ENCODE measurements around the gene PACRG.

The PACRG gene

GRCh38 chr6:163300838-163301237 is 573.1 kb downstream of the PACRG start:
- H3K36me3 Mint-ChIP-seq (ENCODE audit: low read depth) = no peaks in the 10 kb centered on the region
- no peaks in the 10 kb centered on the region for H3K9me3 Mint-ChIP-seq
- H3K4me3 Mint-ChIP-seq = no peak overlapping the region
- peaks cover 44% of the 10 kb centered on the region for H3K4me1 Mint-ChIP-seq
- no peak for DNase-seq
- H3K27ac Mint-ChIP-seq = no peak overlapping the region
- H3K27me3 Mint-ChIP-seq (ENCODE audit: low read depth, poor library complexity) = peaks cover 25% of the 10 kb centered on the region
- TF ChIP-seq CTCF (IDR thresholded peaks at IDR 0.05) = no peak

- no peaks in the 10 kb centered on the region for H3K36me3 Mint-ChIP-seq (ENCODE audit: low read depth)
- peaks cover 25% of the 10 kb centered on the region for H3K27me3 Mint-ChIP-seq (ENCODE audit: low read depth, poor library complexity)
- no peak for TF ChIP-seq CTCF (IDR thresholded peaks at IDR 0.05)
- DNase-seq = no peak
- no peak overlapping the region for H3K4me3 Mint-ChIP-seq
- no peak overlapping the region for H3K27ac Mint-ChIP-seq
- H3K4me1 Mint-ChIP-seq = peaks cover 35% of the 10 kb centered on the region
- H3K9me3 Mint-ChIP-seq = no peaks in the 10 kb centered on the region
Measured at GRCh38 chr6:163301726-163302635, 574.2 kb downstream of the PACRG start.

DNA sequence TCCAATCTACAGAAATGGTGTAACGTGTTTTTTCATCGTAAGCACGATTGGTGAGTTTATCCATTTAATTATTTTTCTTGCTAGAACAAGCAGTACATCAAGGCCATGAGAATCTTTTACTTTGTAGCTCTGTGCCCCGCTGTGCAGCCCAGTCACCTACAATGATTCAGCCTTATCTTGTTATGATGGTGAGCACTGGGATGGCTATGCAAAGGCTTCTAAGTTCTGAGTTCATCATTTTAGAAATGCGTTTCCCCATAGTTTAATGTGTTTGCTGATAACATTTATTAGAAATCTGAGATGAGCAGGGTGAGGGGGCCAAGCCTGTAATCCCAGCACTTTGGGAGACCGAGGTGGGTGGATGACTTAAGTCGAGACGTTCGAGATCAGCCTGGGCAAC is 575.0 kb downstream of the PACRG start:
- Mint-ChIP-seq H3K4me1 (peaks cover 27% of the 10 kb centered on the region), H3K9me3 (no peaks in the 10 kb centered on the region), H3K27me3 (ENCODE audit: low read depth, poor library complexity) (peaks cover 25% of the 10 kb centered on the region), H3K4me3 (no peak overlapping the region), H3K36me3 (ENCODE audit: low read depth) (no peaks in the 10 kb centered on the region), H3K27ac (peak overlapping the region; percentile 74)
- TF ChIP-seq CTCF (IDR thresholded peaks at IDR 0.05) = no peak
- no peak for DNase-seq

GRCh38 chr6:163306000-163306399 is 578.2 kb downstream of the PACRG start:
- DNase-seq = no peak
- H3K4me3 Mint-ChIP-seq = no peak overlapping the region
- peaks cover 23% of the 10 kb centered on the region for H3K4me1 Mint-ChIP-seq
- no peak for TF ChIP-seq CTCF (IDR thresholded peaks at IDR 0.05)
- H3K27ac Mint-ChIP-seq = no peak overlapping the region
- H3K27me3 Mint-ChIP-seq (ENCODE audit: low read depth, poor library complexity) = peaks cover 28% of the 10 kb centered on the region
- no peaks in the 10 kb centered on the region for H3K9me3 Mint-ChIP-seq
- no peaks in the 10 kb centered on the region for H3K36me3 Mint-ChIP-seq (ENCODE audit: low read depth)

DNA sequence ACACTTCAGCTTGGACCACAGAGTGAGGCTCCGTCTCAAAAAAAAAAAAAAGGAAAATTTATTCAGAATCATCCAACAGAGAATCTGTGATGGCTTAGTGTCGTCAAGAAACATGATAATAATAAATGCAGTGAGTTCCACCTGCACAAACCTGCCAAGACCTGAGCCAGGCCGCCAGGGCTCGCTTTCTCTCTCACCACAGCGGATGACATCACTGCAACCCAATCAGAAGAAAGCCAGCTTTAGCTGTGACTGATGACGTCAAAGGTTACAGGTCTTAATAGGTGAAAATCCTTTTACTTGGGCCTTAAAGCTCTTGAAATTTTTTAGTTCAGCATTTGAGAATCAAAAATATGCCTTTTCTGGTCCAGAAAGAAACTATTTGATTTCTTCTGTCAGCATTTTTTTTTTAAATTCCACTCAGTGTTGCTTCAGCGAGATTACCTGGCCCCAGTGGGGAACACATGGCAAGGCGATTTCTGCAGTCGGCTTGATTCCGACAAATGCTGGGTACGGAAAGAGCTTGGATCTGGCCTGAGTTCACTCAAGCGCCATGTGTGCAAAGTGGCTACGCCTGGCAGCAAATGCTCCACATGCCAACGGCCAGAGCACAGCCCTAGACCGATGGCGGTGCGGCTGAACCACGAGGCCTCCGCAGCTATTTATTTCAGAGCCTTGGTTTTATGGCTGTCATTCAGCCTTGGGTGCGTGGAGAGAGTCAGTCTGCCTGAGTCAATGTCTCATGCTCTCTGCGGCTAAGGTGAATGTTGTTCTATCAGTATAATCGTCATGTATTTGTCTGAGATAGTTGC is 581.1 kb downstream of the PACRG start:
- no peak overlapping the region for H3K4me3 Mint-ChIP-seq
- H3K27ac Mint-ChIP-seq = no peak overlapping the region
- H3K36me3 Mint-ChIP-seq (ENCODE audit: low read depth) = no peaks in the 10 kb centered on the region
- H3K9me3 Mint-ChIP-seq = no peaks in the 10 kb centered on the region
- DNase-seq = no peak
- TF ChIP-seq CTCF (IDR thresholded peaks at IDR 0.05) = no peak
- H3K4me1 Mint-ChIP-seq = peaks cover 24% of the 10 kb centered on the region
- peaks cover 24% of the 10 kb centered on the region for H3K27me3 Mint-ChIP-seq (ENCODE audit: low read depth, poor library complexity)

Measured in nephron progenitor cell (in vitro differentiated cells).